GM23338 (cell line): ENCODE data around the gene MLEC.

Experiments
- CREB1 ChIP-seq: fragments of 250-450 bp; sonication (Bioruptor Pico); IDR thresholded peaks from 2 replicates; pipeline ENCODE4 v1.5.0; 2020; ENCODE audit warnings: low read depth, mild to moderate bottlenecking, moderate library complexity
- EZH2 ChIP-seq: fragments of 200-600 bp; sonication (generic); IDR thresholded peaks from one replicate; pipeline ENCODE4 v1.8.0; 2017; ENCODE audit warnings: antibody characterized with exemption, mild to moderate bottlenecking, low read depth; ENCODE audit not compliant: unreplicated experiment
- EZH2phosphoT487 ChIP-seq: fragments of 200-600 bp; sonication (generic); IDR thresholded peaks from one replicate; pipeline ENCODE4 v1.8.1; 2018; ENCODE audit warnings: antibody characterized with exemption; ENCODE audit not compliant: unreplicated experiment
- JUNB ChIP-seq: IDR thresholded peaks from one replicate; pipeline ENCODE4 v1.6.1; 2016; ENCODE audit warnings: antibody characterized with exemption; ENCODE audit not compliant: unreplicated experiment
- POLR2AphosphoS5 ChIP-seq: IDR thresholded peaks from 2 replicates; pipeline ENCODE4 v1.6.1; 2016; ENCODE audit warnings: antibody characterized with exemption, low read depth
- STAT1 ChIP-seq: IDR thresholded peaks from one replicate; pipeline ENCODE4 v1.6.1; 2016; ENCODE audit warnings: antibody characterized with exemption; ENCODE audit not compliant: unreplicated experiment
- ZNF331 ChIP-seq: fragments of 250-450 bp; sonication (Bioruptor Pico); IDR thresholded peaks from 2 replicates; pipeline ENCODE4 v1.5.0; 2020; ENCODE audit warnings: low read depth, mild to moderate bottlenecking, moderate library complexity
- TF ChIP-seq, protein P1 (sequence below): IDR thresholded peaks from one replicate; pipeline ENCODE4 v1.6.1; 2018; ENCODE audit warnings: antibody characterized with exemption; ENCODE audit not compliant: unreplicated experiment
- TF ChIP-seq, protein P2 (sequence below), 2 experiments: fragments of 200-600 bp in 1 of 2; sonication (generic) in 1 of 2; conservative IDR thresholded peaks; 2 replicates each; pipeline versions ENCODE4 v1.5.1 to v1.6.1; 2016 to 2017; ENCODE audit warnings: antibody characterized with exemption in 2 of 2, low read depth in 2 of 2, mild to moderate bottlenecking in 2 of 2, moderate library complexity in 1 of 2
- TF ChIP-seq, protein P3 (sequence below): IDR thresholded peaks from 2 replicates; pipeline ENCODE4 v1.6.1; 2016; ENCODE audit warnings: antibody characterized with exemption

DNA sequence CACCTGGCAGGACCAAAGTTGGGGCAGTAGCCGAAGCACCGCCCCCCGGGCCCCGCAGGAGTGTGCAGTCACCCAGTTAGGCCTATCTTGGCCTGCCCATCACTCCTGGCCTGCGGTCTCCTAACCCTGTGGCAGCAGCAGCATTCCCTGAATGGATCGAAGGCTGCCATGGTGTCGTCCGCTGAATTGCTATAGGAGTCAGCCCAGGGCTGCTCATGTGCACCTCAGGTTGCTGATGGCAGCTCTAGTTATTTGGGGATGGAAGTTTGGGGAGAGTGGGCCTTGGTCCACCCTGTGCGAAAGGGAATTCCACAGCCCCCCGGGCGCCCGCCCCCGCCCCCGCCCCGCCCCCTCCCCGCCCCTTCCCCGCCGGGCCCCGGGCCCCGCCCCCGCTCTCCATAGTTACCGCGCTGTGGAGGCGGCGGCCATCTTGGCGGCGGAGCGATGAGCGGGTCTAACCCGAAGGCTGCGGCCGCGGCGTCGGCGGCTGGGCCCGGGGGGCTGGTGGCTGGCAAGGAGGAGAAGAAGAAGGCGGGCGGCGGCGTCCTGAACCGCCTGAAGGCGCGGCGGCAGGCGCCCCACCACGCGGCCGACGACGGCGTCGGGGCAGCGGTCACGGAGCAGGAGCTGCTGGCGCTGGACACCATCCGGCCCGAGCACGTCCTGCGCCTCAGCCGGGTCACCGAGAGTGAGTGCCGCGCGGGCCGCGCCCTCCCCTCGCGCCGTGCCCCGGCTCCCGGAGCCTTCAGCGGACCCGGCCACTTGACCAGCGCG is 23.3 kb downstream of the MLEC start, which contains the start of gene UNC119B:
- TF ChIP-seq EZH2 (no peak), POLR2AphosphoS5 (peak; percentile 82), CREB1 (no peak), JUNB (no peak), EZH2phosphoT487 (no peak), ZNF331 (CRISPR knock-in tag) (no peak), STAT1 (no peak)
- TF ChIP-seq, protein P1, sequence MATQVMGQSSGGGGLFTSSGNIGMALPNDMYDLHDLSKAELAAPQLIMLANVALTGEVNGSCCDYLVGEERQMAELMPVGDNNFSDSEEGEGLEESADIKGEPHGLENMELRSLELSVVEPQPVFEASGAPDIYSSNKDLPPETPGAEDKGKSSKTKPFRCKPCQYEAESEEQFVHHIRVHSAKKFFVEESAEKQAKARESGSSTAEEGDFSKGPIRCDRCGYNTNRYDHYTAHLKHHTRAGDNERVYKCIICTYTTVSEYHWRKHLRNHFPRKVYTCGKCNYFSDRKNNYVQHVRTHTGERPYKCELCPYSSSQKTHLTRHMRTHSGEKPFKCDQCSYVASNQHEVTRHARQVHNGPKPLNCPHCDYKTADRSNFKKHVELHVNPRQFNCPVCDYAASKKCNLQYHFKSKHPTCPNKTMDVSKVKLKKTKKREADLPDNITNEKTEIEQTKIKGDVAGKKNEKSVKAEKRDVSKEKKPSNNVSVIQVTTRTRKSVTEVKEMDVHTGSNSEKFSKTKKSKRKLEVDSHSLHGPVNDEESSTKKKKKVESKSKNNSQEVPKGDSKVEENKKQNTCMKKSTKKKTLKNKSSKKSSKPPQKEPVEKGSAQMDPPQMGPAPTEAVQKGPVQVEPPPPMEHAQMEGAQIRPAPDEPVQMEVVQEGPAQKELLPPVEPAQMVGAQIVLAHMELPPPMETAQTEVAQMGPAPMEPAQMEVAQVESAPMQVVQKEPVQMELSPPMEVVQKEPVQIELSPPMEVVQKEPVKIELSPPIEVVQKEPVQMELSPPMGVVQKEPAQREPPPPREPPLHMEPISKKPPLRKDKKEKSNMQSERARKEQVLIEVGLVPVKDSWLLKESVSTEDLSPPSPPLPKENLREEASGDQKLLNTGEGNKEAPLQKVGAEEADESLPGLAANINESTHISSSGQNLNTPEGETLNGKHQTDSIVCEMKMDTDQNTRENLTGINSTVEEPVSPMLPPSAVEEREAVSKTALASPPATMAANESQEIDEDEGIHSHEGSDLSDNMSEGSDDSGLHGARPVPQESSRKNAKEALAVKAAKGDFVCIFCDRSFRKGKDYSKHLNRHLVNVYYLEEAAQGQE: no peak
- TF ChIP-seq, protein P2, sequence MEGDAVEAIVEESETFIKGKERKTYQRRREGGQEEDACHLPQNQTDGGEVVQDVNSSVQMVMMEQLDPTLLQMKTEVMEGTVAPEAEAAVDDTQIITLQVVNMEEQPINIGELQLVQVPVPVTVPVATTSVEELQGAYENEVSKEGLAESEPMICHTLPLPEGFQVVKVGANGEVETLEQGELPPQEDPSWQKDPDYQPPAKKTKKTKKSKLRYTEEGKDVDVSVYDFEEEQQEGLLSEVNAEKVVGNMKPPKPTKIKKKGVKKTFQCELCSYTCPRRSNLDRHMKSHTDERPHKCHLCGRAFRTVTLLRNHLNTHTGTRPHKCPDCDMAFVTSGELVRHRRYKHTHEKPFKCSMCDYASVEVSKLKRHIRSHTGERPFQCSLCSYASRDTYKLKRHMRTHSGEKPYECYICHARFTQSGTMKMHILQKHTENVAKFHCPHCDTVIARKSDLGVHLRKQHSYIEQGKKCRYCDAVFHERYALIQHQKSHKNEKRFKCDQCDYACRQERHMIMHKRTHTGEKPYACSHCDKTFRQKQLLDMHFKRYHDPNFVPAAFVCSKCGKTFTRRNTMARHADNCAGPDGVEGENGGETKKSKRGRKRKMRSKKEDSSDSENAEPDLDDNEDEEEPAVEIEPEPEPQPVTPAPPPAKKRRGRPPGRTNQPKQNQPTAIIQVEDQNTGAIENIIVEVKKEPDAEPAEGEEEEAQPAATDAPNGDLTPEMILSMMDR (conservative IDR thresholded peaks at IDR 0.05; ENCODE audit: low read depth in 2 of 2): no peak
- TF ChIP-seq, protein P3, sequence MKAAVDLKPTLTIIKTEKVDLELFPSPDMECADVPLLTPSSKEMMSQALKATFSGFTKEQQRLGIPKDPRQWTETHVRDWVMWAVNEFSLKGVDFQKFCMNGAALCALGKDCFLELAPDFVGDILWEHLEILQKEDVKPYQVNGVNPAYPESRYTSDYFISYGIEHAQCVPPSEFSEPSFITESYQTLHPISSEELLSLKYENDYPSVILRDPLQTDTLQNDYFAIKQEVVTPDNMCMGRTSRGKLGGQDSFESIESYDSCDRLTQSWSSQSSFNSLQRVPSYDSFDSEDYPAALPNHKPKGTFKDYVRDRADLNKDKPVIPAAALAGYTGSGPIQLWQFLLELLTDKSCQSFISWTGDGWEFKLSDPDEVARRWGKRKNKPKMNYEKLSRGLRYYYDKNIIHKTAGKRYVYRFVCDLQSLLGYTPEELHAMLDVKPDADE: no peak
